Endothelial cell (in vitro differentiated cells): Measurements from ENCODE around the gene LRRTM1. TPM values are rescaled to one million over a fixed set of nuclear protein-coding genes. Genes with fewer than 3 reads are reported as not detected.

Source experiments
- DNase-seq: peaks from one replicate; pipeline ENCODE4 v3.0.0; 2021; ENCODE audit warnings: low spot score
- H3K27ac Mint-ChIP-seq: one replicate; pipeline ENCODE4 v1.8.0; 2021; ENCODE audit warnings: mixed read lengths, inconsistent platforms; ENCODE audit not compliant: unreplicated experiment
- H3K27me3 Mint-ChIP-seq: one replicate; pipeline ENCODE4 v1.8.0; 2021; ENCODE audit warnings: mild to moderate bottlenecking, moderate library complexity, mixed read lengths, inconsistent platforms; ENCODE audit not compliant: unreplicated experiment
- H3K36me3 Mint-ChIP-seq: one replicate; pipeline ENCODE4 v1.8.0; 2021; ENCODE audit warnings: mild to moderate bottlenecking, low read depth, mixed read lengths, inconsistent platforms; ENCODE audit not compliant: unreplicated experiment
- H3K4me1 Mint-ChIP-seq: one replicate; pipeline ENCODE4 v1.8.0; 2021; ENCODE audit warnings: mild to moderate bottlenecking, mixed read lengths, inconsistent platforms; ENCODE audit not compliant: unreplicated experiment
- H3K4me3 Mint-ChIP-seq: one replicate; pipeline ENCODE4 v1.8.0; 2021; ENCODE audit warnings: mild to moderate bottlenecking, mixed read lengths, inconsistent platforms; ENCODE audit not compliant: unreplicated experiment
- H3K9me3 Mint-ChIP-seq: one replicate; pipeline ENCODE4 v1.8.0; 2021; ENCODE audit warnings: mixed read lengths, inconsistent platforms; ENCODE audit not compliant: unreplicated experiment
- total RNA-seq: library from RNA; stranded (reverse); fragmentation: NEBNext Ultra II Directional; extraction: Animal tissue kit (Norgen Biotek cat#: 25700); gene quantifications from one replicate; pipeline ENCODE4 v1.2.1, GENCODE V29; 2021; ENCODE audit not compliant: unreplicated experiment
- TF ChIP-seq, protein P1 (sequence below): fragments of 200-600 bp; sonication (generic); IDR thresholded peaks from one replicate; pipeline ENCODE4 v1.5.0; 2021; ENCODE audit warnings: antibody characterized with exemption; ENCODE audit not compliant: unreplicated experiment

Gene LRRTM1
- total RNA-seq, 1 donor from 2014 or later, result not detected

DNA sequence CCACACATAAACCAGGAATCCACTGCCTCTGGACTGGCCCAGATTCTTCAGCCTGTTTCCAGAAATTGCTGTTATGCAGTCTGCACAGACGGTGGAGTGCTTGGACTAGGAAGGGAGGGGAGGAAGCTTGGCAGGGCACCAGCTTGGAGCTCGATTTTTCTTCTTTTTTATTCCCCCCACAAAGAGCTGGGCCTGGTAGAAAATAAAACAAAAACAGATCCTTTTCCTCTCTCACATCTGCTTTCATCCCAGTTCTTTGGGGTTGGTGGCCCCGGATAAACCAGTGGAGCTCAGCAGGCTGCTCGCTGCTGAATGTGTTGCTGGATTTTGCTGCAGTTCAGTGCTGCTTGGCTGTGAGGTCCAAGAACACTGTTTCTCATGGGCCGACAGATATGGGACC is 16.0 kb downstream of the LRRTM1 start:
- no peaks in the 10 kb centered on the region for H3K36me3 Mint-ChIP-seq
- DNase-seq, result no peak
- H3K4me1 Mint-ChIP-seq, result no peaks in the 10 kb centered on the region
- no peak overlapping the region for H3K27ac Mint-ChIP-seq
- H3K27me3 Mint-ChIP-seq, result no peaks in the 10 kb centered on the region
- no peaks in the 10 kb centered on the region for H3K9me3 Mint-ChIP-seq
- H3K4me3 Mint-ChIP-seq, result no peak overlapping the region
- TF ChIP-seq, protein P1, sequence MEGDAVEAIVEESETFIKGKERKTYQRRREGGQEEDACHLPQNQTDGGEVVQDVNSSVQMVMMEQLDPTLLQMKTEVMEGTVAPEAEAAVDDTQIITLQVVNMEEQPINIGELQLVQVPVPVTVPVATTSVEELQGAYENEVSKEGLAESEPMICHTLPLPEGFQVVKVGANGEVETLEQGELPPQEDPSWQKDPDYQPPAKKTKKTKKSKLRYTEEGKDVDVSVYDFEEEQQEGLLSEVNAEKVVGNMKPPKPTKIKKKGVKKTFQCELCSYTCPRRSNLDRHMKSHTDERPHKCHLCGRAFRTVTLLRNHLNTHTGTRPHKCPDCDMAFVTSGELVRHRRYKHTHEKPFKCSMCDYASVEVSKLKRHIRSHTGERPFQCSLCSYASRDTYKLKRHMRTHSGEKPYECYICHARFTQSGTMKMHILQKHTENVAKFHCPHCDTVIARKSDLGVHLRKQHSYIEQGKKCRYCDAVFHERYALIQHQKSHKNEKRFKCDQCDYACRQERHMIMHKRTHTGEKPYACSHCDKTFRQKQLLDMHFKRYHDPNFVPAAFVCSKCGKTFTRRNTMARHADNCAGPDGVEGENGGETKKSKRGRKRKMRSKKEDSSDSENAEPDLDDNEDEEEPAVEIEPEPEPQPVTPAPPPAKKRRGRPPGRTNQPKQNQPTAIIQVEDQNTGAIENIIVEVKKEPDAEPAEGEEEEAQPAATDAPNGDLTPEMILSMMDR, result no peak

DNA sequence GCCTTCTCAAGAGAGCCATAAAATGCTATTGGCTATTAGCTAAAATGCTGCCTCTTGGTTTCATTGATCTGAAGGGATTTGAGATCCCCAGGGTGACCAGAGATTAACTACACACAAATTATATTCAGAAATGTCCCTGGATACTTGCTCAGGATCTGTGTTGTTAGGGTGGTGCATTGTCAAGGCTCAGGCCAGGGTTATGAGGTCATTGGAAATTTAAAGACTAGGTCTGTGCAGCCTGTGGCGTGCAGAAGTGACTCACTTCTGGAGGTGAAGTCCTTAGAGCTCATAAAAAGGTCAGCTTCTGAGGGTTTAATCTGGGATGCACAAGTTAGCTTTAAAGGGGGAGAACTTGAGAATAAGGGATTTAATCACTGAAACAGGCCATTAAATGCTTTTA is 23.5 kb downstream of the LRRTM1 start:
- Mint-ChIP-seq H3K4me3 (no peak overlapping the region), H3K4me1 (no peaks in the 10 kb centered on the region), H3K27ac (no peak overlapping the region), H3K36me3 (no peaks in the 10 kb centered on the region), H3K27me3 (no peaks in the 10 kb centered on the region), H3K9me3 (no peaks in the 10 kb centered on the region)
- DNase-seq, result no peak
- TF ChIP-seq, protein P1, result no peak

DNA sequence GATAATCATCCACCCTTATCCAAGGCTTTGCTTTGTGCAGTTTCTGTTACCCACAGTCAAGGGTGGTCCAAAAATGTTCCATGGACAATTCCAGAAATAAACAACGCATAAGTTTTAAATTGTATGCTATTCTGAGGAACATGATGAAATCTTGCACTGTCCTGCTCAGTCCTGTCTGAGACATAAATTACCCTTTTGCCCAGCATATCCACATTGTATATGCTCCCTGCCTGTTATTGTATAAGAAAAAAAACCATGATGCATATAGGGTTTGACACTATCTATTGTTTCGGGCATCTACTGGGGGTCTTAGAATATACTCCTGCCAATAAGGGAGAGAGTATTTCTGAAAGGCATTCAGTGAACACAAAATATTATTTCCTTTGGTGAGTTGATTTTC is 24.0 kb downstream of the LRRTM1 start:
- TF ChIP-seq, protein P1, result no peak
- Mint-ChIP-seq H3K27ac (no peak overlapping the region), H3K4me1 (no peaks in the 10 kb centered on the region)

GRCh38 chr2:80269806-80270205 is 34.7 kb downstream of the LRRTM1 start:
- TF ChIP-seq, protein P1, result no peak
- Mint-ChIP-seq H3K27me3 (no peaks in the 10 kb centered on the region), H3K4me1 (peaks cover 5% of the 10 kb centered on the region), H3K27ac (no peak overlapping the region), H3K36me3 (no peaks in the 10 kb centered on the region), H3K4me3 (no peak overlapping the region), H3K9me3 (no peaks in the 10 kb centered on the region)
- no peak for DNase-seq

More for the DNA sequence above, 24.0 kb downstream of the LRRTM1 start:
- Mint-ChIP-seq H3K27me3 (no peaks in the 10 kb centered on the region), H3K9me3 (no peaks in the 10 kb centered on the region), H3K4me3 (no peak overlapping the region), H3K36me3 (no peaks in the 10 kb centered on the region)
- no peak for DNase-seq

DNA sequence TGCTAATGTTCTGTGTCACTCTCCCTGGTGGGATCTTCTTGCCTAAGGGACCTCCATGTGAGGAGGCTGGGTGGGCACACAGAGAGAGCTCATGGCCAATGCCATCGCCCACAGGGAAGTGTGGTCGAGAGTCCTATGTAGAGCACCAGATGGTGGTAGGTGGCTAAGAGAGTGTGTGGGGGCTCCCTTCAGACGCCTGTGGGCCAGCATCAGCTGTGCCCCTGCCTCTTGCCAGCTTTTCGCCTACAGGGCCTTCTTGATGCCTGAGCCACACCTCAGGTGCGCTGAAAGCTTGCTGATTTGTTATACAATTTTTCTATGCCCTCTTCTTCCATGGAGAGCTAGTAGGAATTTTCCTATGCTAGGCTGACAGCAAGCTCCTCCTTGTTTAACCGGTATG is 38.3 kb downstream of the LRRTM1 start:
- TF ChIP-seq, protein P1, result no peak
- Mint-ChIP-seq H3K27ac (no peak overlapping the region), H3K36me3 (no peaks in the 10 kb centered on the region), H3K4me3 (no peak overlapping the region), H3K4me1 (peaks cover 5% of the 10 kb centered on the region), H3K9me3 (no peaks in the 10 kb centered on the region), H3K27me3 (no peaks in the 10 kb centered on the region)
- DNase-seq, result no peak
